Lower leg skin (tissue), 3 donors: ENCODE data around the gene CYREN.

Experiments
- CTCF ChIP-seq, 3 donors: fragments of 450-650 bp; IDR thresholded peaks; one replicate each; pipeline ENCODE4 v1.5.1; 2016; ENCODE audit warnings: antibody characterized with exemption in 3 of 3, mild to moderate bottlenecking in 3 of 3, moderate library complexity in 2 of 3
- POLR2A ChIP-seq, 2 donors: fragments of 450-650 bp; IDR thresholded peaks; one replicate each; pipeline ENCODE4 v1.6.1; 2016 to 2017; ENCODE audit warnings: antibody characterized with exemption in 2 of 2, mild to moderate bottlenecking in 1 of 2, moderate library complexity in 1 of 2

GRCh38 chr7:135150072-135150782, 20.3 kb downstream of the CYREN start:
- TF ChIP-seq CTCF (IDR thresholded peaks at IDR 0.05) = no peak
- no peak for TF ChIP-seq POLR2A (IDR thresholded peaks at IDR 0.05)
